Central memory CD4-positive, alpha-beta T cell (primary cell): ENCODE measurements around the gene PXK.
"Not testable (repeated sequence)": the region's sequence is repeated elsewhere in the genome, so short reads cannot be mapped to it uniquely, and the experiment has no call there.

ENCODE experiments used
- DNase-seq: peaks from one replicate; pipeline ENCODE4 v3.0.0; 2022

PXK gene

DNA sequence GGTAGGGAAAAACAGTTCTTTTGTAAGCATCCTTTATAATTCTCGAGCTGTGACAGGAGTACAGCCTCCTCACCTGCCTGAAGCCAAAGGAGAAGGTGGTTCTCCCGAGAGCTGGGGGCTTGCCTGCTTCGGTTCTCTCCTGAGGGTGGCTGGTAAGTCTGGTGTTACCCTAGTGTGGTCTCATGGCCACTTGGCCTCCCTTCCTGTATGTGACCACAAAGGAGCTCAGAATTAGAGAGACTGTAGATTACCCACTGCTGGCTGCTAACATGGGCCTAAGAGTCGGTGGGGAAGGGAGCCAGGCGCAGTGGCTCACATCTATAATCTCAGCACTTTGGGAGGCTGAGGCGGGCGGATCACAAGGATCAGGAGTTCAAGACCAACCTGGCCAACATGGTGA, 88.3 kb downstream of the PXK start:
- no peak for DNase-seq

DNA sequence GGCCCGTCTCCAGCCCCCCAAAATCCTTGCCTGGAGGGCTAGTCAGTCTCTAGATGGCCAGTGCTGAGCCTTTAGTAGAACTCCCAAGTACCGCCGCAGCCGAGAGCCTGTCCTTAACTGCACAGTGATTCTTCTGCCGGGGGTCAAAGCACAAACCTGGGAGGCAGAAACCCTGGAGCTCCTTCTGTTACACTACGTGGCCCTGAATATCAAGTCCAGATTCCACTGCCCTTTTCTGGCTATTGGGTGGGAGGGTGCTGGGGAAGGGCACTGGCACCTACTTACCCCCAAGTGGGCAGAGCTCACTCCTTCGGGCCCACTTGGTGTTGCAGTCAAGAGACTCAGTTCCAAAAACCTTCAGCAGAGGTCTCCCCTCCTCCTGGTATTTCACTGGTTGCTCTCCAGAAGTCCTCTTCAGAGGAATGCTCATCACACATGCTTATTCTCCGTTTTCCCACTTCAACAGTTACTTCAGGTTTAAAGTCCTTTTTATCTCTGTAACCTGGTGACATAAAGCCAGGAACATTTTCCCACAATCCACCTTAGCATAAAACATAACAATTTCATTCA, 90.1 kb downstream of the PXK start:
- DNase-seq = no peak

DNA sequence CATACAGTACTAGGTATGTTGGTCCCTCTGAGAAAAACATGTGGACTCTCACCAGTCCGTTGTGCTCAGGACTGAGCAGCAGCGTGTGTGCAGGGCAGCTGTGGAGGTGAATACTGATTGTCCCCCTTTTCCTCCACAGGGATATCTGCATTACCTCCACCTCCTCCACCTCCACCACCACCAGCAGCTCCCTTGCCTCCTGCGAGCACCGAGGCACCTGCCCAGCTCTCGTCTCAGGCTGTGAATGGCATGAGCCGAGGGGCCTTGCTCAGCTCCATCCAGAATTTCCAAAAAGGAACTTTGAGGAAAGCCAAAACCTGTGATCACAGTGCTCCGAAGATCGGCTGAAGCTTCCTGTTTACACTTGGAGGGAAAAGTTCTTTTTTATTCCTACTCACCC, 91.9 kb downstream of the PXK start:
- DNase-seq = no peak

DNA sequence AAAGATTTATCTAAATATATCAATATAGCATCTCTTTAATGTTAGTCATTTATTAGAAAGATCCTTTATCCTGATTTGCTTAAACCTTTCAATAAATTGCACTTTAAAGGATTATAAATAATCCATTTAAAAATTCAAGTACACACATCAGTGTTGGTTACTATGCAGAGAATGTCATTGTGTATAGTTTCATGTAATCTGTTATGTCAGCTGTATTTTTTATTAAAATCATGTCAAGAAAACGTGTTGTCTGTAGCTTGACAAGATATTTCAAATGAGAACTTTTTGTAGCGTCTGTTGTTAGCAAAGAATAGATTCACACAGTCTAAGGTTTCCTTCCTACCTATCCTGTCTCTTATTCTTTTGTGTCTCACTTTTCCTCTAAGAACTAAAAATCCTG, 93.1 kb downstream of the PXK start:
- DNase-seq = no peak

DNA sequence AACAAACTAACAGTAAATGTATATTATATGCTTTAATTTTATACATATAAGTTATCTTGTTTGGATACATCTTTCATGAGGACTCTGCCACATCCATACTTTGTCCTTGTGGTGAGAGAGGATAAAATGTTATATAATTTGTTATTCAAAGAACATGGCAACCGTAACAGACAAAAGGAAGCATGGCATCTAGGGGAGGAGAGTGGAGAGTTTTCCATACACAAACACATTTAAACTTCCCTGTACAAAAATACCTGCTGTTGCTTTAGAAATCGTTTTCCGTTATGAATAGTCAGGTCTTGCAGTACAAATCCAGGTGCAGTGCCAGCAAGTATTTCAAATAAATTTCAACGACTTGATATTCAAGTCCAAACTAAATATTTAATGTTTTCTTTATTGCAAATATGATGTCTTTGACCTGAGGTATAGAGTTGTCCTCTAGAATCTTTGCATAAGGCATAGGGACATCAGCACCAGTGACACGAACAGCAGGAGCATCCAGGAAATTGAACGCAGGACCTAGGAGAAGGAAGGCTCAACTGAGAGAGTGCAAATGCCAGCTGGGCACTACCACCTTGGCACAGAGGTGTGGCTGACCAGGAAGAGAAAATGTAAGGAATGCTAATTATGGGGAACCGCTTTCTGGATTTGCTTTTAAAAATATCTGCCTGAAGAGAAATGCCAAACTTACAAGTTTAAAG, 95.1 kb downstream of the PXK start:
- DNase-seq = no peak

DNA sequence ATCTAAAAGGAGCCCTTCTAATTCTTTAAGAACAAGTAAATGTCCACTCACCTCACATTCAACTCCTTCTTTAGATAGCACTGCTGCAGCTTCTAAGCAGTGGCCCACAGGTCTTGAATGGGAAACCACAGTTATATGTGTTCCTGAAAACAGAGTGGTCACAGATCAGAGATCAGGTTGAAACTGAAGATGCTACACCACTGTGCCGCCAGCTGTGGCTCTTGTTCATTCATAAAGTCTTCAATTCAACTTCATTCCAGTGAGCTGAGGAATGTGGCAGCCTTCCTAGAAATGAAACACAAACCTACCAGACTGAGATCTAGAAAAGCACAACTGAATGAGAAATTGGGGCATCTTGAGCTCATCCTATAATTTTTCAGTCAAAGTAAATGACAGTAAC, 97.0 kb downstream of the PXK start:
- no peak for DNase-seq

DNA sequence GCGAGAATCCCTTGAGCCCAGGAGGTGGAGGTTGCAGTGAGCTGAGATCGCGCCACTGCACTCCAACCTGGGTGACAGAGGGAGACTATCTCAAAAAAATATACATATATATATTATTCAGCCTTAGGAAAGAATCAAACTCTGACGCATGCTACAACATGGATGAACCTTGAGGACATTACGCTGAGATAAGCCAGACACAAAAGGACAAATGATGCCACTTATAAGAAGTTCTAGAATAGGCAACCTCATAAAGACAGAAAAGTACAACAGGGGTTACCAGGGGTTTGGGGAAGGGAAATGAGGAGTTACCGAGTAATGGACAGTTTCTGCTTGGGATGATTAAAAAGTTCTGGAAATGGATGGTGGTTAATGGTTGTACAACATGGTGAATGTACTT, 100.2 kb downstream of the PXK start:
- DNase-seq = no peak

DNA sequence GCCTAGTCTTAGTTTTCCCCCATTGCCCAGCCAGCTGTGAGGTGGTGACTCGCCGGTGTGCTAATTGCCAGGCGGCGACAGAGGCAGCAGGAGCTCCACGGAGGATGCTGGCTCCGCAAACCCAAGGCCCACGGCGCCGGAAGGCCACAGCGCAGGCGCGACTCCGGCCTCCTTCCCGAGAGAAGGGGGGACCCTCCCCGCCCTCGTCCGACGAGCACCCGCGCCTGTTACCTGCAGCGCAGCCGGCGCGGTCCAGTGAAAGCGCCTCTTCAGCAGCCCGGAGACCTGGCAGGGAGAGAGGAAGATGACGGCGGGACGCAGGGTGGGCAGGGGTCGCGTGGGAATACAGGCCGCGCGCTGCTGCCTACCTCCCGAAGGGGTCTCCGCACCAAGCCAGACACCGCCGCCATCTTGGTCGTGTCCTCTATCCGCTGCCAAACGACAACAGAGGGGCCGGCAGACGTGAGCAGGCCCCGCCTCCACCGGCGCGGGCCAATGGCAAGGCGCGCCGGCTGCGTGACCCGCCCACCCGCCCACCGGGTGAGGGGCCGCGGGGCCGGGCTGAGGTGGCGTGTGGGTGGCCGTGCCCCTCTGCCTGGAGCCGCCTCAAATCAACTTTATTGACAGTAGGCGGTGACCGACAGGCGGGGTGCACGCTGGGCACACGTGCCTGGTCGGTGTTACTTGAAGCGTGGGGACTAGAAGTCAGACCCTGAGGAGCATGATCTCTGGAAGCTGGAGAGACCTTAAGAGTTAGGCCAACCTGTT, 100.9 kb downstream of the PXK start, which contains the start of gene PDHB:
TSS of gene PDHB (minus strand) at position 433 of the 768 bp plus-strand sequence. CDS start at position 410, 23 bp downstream.
- DNase-seq = peak; percentile 88

DNA sequence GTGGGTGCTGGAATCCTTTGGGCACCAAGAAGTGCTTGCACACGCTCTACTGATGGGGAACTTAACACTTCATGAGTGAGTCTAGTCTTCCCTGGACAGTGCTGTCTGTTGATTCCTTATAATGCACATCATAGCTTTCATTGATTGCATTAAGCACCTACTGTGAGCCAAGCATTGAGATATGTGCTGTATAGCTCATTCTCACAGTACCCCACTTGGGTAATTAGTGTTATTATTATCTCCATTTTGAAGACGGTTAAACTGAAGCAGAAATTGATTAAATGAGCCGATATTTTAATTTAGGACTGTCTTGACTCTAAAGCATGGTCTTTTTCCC, 101.4 kb downstream of the PXK start:
- DNase-seq = no peak

DNA sequence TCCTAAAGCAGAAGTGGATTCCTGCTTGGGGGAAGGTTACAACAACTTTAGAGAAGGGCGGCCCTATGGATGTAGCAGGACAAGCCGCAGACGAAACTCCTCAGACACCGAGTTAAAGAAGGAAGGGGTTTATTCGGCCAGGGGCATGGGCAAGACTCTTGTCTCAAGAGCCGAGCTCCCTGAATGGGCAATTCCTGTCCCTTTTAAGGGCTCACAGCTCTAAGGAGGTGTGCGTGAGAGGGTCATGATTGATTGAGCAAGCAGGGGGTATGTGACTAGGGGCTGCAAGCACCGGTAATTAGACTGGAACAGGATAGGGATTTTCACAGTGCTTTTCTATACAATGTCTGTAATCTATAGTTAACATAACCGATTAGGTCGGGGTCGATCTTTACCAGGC, 101.8 kb downstream of the PXK start:
- no peak for DNase-seq

DNA sequence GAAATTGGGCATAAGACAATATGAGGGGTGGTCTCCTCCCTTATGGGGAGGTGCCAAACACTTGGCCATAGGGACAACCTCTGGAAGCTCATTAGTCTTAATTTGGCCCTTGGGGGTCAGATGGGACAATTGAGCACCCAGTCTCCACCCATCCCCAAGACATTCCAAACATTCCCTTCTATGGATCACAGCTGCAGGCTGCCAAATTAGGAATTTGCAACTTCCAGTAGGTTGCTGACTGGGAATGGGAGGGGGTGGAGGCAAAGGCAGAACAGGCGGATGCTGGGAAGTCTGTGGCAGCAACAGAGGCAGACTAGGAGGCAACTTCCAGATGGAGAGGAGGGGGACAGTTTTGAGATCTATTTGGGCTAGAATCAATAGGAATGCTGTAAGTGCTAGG, 102.3 kb downstream of the PXK start:
- no peak for DNase-seq

DNA sequence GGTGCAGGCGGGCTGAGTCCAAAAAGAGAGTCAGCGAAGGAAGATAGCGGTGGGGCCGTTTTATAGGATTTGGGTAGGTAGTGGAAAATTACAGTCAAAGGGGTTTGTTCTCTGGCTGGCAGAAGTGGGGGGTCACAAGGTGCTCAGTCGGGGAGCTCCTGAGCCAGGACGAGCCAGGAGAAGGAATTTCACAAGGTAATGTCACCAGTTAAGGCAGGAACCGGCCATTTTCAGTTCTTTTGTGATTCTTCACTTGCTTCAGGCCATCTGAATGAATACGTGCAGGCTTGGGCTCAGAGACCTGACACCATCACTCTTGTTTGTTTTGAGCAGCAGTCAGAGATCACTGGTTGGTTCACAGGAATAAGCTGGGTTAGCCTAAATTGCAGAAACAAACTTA, 104.6 kb downstream of the PXK start:
- not testable (repeated sequence) for DNase-seq

DNA sequence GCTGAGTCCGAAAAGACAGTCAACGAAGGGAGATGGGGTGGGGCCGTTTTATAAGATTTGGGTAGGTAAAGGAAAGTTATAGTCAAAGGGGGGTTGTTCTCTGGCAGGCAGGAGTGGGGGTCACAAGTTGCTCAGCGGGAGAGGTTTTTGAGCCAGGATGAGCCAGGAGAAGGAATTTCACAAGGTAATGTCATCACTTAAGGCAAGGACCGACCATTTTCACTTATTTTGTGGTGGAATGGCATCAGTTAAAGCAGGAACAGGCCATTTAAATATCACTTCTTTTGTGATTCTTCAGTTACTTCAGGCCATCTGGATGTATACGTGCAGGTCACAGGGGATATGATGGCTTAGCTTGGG, 108.3 kb downstream of the PXK start:
- DNase-seq = not testable (repeated sequence)

DNA sequence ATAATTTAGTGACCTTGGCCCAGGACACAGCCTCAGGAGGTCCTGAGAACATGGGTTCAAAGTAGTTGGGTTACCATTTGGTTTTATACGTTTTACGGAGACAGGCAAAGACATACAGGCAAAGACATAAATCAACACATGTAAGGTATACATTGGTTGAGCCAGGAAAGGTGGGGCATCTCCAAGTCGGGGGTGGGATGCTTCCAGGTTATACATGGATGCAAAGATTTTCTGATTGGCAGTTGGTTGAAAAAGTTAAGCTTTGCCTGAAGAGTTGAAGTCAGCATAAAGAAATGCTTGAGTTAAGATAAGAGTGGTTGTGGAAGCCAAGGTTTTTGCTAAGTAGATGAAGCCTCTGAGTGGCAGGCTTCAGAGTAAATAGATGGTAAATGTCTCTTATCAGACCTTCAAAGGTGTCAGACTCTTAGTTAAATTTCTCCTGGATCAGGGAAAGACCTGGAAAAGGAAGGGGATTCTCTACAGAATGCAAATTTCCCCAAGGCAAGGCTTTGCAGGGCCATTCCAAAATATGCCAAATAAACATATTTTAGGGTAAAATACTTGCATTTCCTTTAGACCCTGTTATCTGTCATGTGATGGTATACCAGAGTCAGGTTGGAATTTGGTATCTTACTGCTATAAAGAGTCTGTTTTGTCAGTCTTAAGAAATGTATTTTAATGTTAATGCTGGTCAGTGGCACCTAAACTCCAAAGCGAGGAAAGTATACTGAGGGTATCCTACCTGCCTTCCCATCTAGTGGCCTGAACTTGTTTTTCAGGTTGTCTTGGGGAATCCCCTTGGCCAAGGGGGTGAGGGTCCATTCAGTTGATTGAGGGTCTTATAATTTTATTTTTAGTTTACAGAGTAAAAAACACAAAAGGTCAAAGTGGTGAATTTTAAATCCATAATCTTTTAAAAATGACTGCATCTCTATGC, 109.1 kb downstream of the PXK start:
- no peak for DNase-seq

DNA sequence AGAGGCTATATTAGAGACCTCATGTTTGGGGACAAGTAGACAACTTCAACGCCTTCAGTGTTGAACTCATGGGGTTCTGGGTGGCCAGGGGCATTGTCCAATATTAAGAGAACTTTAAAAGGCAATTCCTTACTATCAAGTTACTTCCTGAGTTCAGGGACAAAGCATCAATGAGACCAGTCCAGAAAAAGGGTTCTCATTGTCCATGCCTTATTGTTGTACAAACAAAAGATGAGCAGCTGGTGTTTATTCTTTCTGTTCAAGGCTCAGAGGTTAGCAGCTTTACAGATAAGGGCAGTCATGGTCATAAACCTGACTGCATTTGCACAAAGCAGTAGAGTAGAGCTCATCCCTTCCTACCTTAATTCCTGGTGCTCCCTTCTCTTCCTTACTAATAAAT, 119.5 kb downstream of the PXK start:
- no peak for DNase-seq

DNA sequence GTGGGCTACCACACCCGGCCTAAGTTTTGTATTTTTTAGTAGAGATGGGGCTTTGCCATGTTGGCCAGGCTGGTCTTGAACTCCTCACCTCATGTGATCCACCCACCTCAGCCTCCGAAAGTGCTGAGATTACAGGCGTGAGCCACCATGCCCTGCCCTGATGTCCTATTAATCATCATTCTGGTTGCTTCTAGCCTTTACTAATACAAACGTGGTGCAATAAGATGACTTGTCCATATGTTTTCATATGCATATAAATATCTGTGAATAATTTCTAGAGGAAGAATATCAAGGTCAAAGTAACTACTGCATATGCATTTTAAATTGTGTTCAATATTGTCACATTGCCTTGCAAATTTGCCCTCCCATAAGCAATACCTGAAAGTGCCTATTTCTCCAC, 126.5 kb downstream of the PXK start:
- DNase-seq = no peak

DNA sequence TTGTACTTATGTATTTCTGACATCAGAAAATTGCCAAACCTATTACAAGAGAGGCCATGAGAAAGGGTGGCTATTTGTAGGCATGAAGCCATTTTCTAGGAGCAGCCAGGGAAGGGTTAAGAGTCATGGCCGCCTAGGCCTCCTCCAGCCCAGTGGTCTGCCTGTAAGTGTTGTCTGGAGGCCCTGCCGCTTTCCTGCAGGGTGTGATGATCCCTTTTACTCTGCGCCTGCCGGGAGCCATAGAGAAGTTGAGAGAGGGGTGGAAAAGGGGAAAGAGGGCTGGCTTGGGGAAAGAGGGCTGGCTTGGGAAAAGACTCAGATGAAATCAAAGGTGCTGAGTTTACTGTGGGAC, 130.1 kb downstream of the PXK start:
- DNase-seq = no peak

DNA sequence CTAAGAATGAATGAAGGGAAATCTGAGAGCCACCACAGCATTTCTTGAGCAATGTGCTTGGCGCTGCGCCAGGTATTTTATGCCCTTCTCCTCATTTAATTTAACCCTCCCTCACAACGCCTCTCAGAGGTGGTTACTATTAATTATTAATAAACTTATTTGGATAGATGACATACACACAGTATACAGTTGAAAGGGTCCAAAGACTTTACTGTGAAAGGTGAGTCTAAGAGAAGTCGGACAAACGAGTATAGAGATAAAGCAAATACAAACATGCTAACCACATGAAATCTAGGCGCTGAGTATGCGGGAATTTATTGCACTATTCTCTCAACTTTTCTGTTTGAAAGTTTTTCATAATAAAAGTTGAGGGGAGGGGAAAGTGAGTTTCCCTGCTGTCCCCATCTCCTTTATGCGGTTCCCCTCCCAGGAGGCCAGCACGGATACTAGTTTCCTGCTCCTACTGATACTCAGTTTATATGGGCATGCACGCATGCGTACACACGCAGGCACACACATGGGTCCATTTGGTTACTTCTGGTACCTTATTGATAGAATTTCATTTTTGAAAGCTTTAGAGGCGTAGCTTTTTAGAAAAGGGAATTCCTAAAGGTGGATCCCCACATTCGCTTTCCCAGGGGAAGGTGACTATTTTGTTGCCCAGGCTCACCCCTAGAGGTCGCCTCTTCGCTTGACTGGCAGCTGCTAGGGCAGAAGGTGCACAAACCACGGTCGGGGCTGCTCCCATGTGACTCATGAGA, 130.7 kb downstream of the PXK start:
- DNase-seq = peak; percentile 41

DNA sequence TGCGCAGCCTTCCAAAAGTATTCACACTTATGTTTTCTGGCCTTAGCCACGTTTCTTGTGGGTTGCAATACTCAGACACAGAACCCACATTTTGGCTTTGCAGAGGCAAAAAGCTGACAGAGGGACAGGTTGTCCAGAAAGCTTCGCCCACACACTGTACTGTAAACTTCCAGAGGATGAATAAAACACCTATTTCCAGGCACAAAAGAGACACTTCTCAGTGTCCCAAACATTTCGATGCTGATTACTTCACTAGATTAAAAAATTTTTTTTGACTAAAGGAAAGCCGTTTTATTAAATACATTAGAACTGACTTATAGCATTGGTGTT, 131.2 kb downstream of the PXK start:
- no peak for DNase-seq

DNA sequence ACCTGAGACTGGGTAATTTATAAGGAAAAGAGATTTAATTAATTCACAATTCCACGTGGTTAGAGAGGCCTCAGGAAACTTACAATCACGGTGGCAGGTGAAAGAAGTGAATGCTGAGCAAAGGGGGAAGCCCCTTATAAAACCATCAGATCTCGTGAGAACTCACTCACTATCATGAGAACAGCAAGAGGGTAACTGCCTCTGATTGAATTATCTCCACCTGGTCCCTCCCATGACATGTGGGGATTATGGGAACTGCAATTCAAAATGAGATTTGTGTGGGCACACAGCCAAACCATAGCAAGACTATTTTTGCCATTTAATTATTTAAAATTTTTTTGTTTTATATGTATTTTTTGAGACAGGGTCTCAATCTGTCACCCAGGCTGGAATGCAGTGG, 132.2 kb downstream of the PXK start:
- DNase-seq = no peak

DNA sequence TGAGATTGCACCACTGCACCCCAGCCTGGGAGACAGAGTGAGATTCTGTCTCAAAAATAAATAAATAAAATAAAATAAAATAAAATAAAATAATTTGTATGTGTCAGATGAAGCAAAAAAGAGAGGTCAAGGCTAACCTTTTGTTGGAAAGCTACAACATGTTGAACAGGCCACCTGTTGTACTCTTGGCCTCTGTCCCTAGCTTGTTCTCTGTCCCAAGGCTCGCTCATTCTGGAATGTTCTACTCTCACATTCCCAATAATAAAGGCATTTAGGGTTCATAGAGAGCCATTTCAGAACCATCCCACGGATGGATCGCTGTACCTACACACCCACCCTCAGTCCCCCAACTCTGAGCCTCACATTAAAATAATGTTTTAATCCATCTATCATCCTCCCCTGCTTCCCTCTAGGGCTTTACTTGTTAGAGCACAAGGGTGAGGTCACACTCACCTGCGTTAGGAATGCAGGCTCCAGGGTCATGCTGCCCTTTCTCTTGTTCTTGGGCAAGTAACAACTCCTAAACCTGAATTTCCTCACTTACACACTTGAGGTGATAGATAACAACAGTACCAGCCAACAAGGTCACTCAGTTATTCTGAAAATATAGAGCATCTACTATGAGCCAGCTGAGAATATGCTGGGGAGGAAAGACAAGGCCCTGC, 134.3 kb downstream of the PXK start:
- no peak for DNase-seq

DNA sequence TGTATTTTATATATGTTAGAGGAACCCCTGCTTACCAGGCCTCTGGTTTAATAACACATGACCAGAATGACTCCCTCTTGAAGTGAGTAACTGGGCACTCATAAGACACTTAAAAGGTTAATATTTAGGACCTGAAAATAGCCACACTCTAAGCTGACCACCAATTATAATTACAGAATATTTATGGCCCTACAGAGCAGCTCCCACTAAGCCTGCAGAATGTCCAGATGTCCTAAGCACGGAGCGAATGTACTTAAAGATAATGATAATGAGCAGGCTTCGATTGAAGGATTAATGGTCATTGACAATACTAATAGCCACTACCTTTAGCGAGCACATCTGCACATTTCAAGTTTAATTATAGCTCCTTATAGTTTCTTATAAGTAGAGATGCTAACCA, 136.4 kb downstream of the PXK start:
- no peak for DNase-seq
